Measurements from ENCODE around the gene TTC22.

The TTC22 gene

GRCh38 chr1:54743416-54744226 lies 57.5 kb downstream of the TTC22 start:
- Mint-ChIP-seq H3K27ac (ENCODE audit: low read depth) (no peak overlapping the region), H3K36me3 (ENCODE audit: insufficient read depth) (peaks cover 24% of the 10 kb centered on the region), H3K27me3 (no peaks in the 10 kb centered on the region), H3K4me3 (no peak overlapping the region), H3K4me1 (no peaks in the 10 kb centered on the region), H3K9me3 (no peaks in the 10 kb centered on the region)
- no peak for ATAC-seq (replicated peaks; ENCODE audit: extremely low read depth, poor library complexity, severe bottlenecking)
- DNase-seq (ENCODE audit: low spot score in 2 of 2): no peak

- DNase-seq (ENCODE audit: low spot score in 2 of 2) (no peak), ATAC-seq (replicated peaks; ENCODE audit: extremely low read depth, poor library complexity, severe bottlenecking) (no peak)
- Mint-ChIP-seq H3K4me3 (no peak overlapping the region), H3K36me3 (ENCODE audit: insufficient read depth) (peaks cover 36% of the 10 kb centered on the region), H3K9me3 (no peaks in the 10 kb centered on the region), H3K27ac (ENCODE audit: low read depth) (no peak overlapping the region), H3K4me1 (no peaks in the 10 kb centered on the region), H3K27me3 (no peaks in the 10 kb centered on the region)
These were observed 58.8 kb downstream of the TTC22 start for GRCh38 chr1:54742282-54742681.

GRCh38 chr1:54741531-54741930 lies 59.6 kb downstream of the TTC22 start:
- Mint-ChIP-seq H3K4me1 (no peaks in the 10 kb centered on the region), H3K9me3 (no peaks in the 10 kb centered on the region), H3K27me3 (no peaks in the 10 kb centered on the region), H3K27ac (ENCODE audit: low read depth) (no peak overlapping the region), H3K36me3 (ENCODE audit: insufficient read depth) (peaks cover 41% of the 10 kb centered on the region), H3K4me3 (no peak overlapping the region)
- ATAC-seq (replicated peaks; ENCODE audit: extremely low read depth, poor library complexity, severe bottlenecking) (no peak), DNase-seq (ENCODE audit: low spot score in 2 of 2) (no peak)

GRCh38 chr1:54738244-54738643 lies 62.9 kb downstream of the TTC22 start:
- ATAC-seq (replicated peaks; ENCODE audit: extremely low read depth, poor library complexity, severe bottlenecking): no peak

GRCh38 chr1:54736685-54737084 lies 64.4 kb downstream of the TTC22 start:
- no peak for ATAC-seq (replicated peaks; ENCODE audit: extremely low read depth, poor library complexity, severe bottlenecking)
- H3K4me3 Mint-ChIP-seq: no peak overlapping the region
- H3K9me3 Mint-ChIP-seq: no peaks in the 10 kb centered on the region
- H3K36me3 Mint-ChIP-seq (ENCODE audit: insufficient read depth): peaks cover 55% of the 10 kb centered on the region
- H3K27me3 Mint-ChIP-seq: no peaks in the 10 kb centered on the region
- DNase-seq (ENCODE audit: low spot score in 2 of 2): no peak
- peaks cover 6% of the 10 kb centered on the region for H3K4me1 Mint-ChIP-seq
- H3K27ac Mint-ChIP-seq (ENCODE audit: low read depth): peak overlapping the region; percentile 16

More at GRCh38 chr1:54738244-54738643, 62.9 kb downstream of the TTC22 start:
- H3K27ac Mint-ChIP-seq (ENCODE audit: low read depth): no peak overlapping the region
- H3K36me3 Mint-ChIP-seq (ENCODE audit: insufficient read depth): peaks cover 57% of the 10 kb centered on the region
- H3K27me3 Mint-ChIP-seq: no peaks in the 10 kb centered on the region
- H3K4me1 Mint-ChIP-seq: peaks cover 6% of the 10 kb centered on the region
- DNase-seq (ENCODE audit: low spot score in 2 of 2): no peak
- H3K4me3 Mint-ChIP-seq: no peak overlapping the region
- H3K9me3 Mint-ChIP-seq: no peaks in the 10 kb centered on the region
